Epithelial cell of proximal tubule (primary cell): ENCODE data around the gene NALF2. TPM values are rescaled to one million over a fixed set of nuclear protein-coding genes. Genes with fewer than 3 reads are reported as not detected.

Experiments used
- DNase-seq: peaks from one replicate; pipeline ENCODE4 v3.0.0-alpha.2; 2011; ENCODE audit warnings: low read depth
- H3K4me3 ChIP-seq: 2 replicates; pipeline ENCODE4 v1.5.1; 2011; ENCODE audit warnings: low read depth, mild to moderate bottlenecking, low read length
- CTCF ChIP-seq: conservative IDR thresholded peaks from 2 replicates; pipeline ENCODE4 v1.5.1; 2012; ENCODE audit warnings: low read depth, mild to moderate bottlenecking, low read length
- total RNA-seq: library from RNA; depleted of rRNA; stranded (reverse); fragments of >200 nt; gene quantifications from 2 replicates; pipeline ENCODE4 v1.2.3, GENCODE V29; 2015

Gene NALF2
- total RNA-seq, 1 donor from 2014 or later, result 0.58 TPM

DNA sequence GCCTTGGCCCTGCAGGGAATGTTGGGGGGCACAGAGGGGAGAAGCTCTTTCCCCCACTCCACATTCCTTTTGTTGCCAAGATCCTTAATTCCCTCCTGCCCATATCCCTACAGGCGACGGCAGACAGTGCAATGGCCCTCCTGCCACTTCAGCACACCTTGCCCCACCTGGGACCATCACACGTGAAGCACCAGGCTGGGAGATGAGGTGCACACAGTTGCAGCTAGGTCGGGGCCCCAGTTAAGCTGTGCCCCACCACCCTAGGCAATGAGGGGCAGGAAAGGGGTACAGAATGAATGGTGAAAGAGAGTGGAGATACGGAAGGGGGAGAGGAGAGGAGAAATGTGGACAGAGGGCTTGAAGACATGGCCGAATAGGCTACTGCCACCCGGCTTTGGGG is 26.2 kb downstream of the NALF2 start:
- no peak for TF ChIP-seq CTCF
- no peak overlapping the region for H3K4me3 ChIP-seq
- no peak for DNase-seq

DNA sequence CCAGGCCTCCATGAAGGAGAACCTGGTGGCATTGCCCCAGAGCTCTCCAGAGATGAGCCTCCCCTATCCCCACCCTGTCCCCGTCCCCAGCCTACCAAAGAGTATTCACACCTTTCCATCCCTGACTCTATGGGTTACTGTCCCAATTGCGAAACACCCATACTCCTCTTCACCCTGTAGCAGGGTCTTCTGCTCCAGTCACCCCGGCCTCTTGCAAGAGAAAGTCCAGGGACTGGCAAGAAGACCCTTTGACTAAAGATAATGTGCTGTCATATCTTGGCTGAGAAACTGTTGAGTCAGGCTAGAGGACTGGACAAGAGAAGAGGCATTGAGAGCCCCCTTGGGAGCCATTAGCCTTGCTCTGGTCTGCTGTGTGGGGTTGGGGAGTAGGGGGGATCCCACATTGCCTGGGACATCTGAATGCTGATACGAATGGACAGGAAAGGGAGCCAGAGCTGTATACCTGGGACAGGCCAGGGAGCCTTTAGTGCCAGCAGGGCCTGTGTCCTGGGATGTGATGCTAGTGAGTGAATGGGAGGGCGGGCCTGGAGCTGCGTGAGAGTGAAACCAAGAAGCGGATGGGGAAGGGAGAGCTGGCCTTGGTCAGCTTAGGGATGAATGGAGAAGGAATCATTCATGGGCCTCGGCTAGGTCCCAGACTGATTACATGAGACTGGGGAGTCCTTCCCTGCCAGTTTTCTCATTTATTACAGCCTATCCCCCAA is 27.1 kb downstream of the NALF2 start:
- H3K4me3 ChIP-seq, result no peak overlapping the region
- no peak for TF ChIP-seq CTCF

DNA sequence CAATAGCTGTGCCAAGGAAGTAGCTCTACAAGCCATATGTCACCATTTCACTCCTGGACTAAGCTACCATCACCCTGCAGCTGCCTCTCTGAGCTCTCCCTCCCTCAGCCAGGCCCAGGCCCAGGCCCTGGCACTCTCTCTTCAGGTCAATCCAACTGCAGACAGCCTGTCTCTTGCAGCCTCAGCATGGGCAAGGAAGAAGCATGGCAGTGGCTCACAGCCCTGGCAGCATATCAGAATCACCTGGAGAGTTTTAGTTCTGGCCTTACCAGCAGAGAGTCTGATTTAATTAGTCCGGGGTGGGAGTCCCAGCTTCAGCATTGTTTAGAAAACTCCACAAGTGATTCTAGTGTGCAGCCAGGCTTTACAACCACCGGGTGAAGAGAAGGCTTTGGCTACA is 31.5 kb downstream of the NALF2 start:
- H3K4me3 ChIP-seq, result no peak overlapping the region
- no peak for TF ChIP-seq CTCF

More for the DNA sequence above, 27.1 kb downstream of the NALF2 start:
- no peak for DNase-seq

GRCh38 chrX:69538321-69538876 is 34.3 kb downstream of the NALF2 start:
- H3K4me3 ChIP-seq, result peak overlapping the region; percentile 56
- no peak for DNase-seq
- peak; percentile 69 for TF ChIP-seq CTCF

More for the DNA sequence above, 31.5 kb downstream of the NALF2 start:
- DNase-seq, result no peak

GRCh38 chrX:69539437-69539836 is 35.3 kb downstream of the NALF2 start:
- no peak for DNase-seq
- no peak for TF ChIP-seq CTCF
- H3K4me3 ChIP-seq, result no peak overlapping the region

DNA sequence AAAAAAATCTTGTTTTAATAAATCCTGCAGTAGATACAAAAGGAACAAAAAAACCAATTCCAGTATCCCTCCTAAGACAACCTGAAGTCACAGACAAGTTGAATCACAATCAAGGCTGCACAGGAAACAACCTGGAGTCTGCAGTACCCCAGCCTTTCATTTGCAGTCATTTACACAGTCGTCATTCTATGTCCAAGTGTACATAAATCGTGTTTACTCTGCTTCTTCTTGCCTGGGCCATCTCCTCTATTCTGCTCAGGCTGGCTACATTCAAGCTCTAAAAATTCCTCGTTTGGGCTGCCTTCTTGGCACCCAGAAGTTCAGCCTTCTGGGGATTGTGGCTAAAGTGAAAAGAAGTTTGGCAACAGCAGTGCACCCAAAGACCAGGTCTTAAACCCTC is 37.8 kb downstream of the NALF2 start:
- TF ChIP-seq CTCF, result no peak
- no peak for DNase-seq
- no peak overlapping the region for H3K4me3 ChIP-seq

- no peak overlapping the region for H3K4me3 ChIP-seq
- DNase-seq, result no peak
- no peak for TF ChIP-seq CTCF
Measured at GRCh38 chrX:69543572-69543971, 39.4 kb downstream of the NALF2 start.
